Measurements from ENCODE around the gene COG5. TPM values are rescaled to one million over a fixed set of nuclear protein-coding genes. Genes with fewer than 3 reads are reported as not detected.

COG5 gene
- total and polyA plus RNA-seq, 2 of the 4 experiments (the other 2 are of a cell fraction): 18.5 to 27.4 TPM

DNA sequence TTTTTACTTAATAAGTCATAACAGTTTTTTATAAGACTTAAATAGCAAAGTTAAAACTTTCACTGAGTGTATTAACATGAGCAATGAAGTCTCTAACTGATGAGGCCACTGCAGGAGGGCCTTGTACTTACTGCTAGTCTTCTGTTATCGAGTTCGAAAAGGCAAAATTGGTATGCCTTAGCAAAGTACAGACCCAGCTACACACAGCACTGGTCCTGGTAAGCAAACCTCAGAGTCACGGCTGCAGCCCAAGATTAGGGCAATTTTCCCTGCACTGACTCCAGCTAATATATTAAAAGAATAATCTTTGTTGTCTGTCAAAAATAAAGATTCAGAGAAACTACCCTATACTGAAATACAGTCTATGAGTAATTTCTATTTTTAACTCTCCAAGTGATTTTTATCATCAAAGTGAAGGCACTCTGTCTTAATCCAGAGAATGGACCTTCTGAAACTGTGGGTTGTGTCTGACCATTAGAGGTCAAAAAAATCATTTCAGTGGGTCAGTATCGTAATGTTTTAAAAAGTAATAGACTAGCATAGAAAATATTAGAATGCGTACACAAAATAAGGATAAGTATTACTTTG lies 309.2 kb downstream of the COG5 start:
- ChIA-PET POLR2A (ENCODE audit: unreplicated experiment) (no interaction called here), CTCF (no interaction called here)
- Histone ChIP-seq H2BK120ac (ENCODE audit: low read depth, low read length) (no peak overlapping the region), H2BK20ac (ENCODE audit: low read depth, low read length) (no peak overlapping the region), H3K18ac (ENCODE audit: low read depth, low read length) (no peak overlapping the region), H2BK15ac (ENCODE audit: low read depth, low read length) (no peak overlapping the region), H2AK9ac (replicated peaks; ENCODE audit: low read depth, low read length, poor library complexity) (no peak overlapping the region), H3K4ac (ENCODE audit: low read depth, low read length) (no peak overlapping the region), H3K4me3 (ENCODE audit: insufficient read depth, low read depth, low read length) (no peak overlapping the region), H3K4me2 (ENCODE audit: low read depth, low read length) (no peak overlapping the region), H2AK5ac (ENCODE audit: low read depth, low read length) (no peak overlapping the region), H4K20me1 (ENCODE audit: insufficient read depth, low read length) (no peaks in the 10 kb centered on the region; the same call in 1 of the 2 replicates), H3K23ac (ENCODE audit: low read depth, low read length) (no peak overlapping the region), H3K36me3 (ENCODE audit: control insufficient read depth, insufficient read depth, low read length) (no peaks in the 10 kb centered on the region), H3K56ac (ENCODE audit: extremely low read depth, insufficient read depth, low read length) (no peak overlapping the region), H4K8ac (ENCODE audit: low read depth in 2 of 2, low read length in 2 of 2) (no peak overlapping the region), H4K91ac (ENCODE audit: insufficient read depth, low read depth, low read length) (no peak overlapping the region), H3K9me1 (ENCODE audit: insufficient read depth, low read length) (no peaks in the 10 kb centered on the region; the same call in 1 of the 2 replicates), H3K79me1 (ENCODE audit: low read depth in 1 of 2, low read length in 2 of 2) (no peaks in the 10 kb centered on the region), H3K27me3 (ENCODE audit: control insufficient read depth, insufficient read depth, low read length) (no peaks in the 10 kb centered on the region), H3K27ac (ENCODE audit: insufficient read depth, low read length) (no peak overlapping the region), H3K4me1 (ENCODE audit: control insufficient read depth, insufficient read depth, low read length) (no peaks in the 10 kb centered on the region), H4K5ac (ENCODE audit: low read depth, low read length) (no peak overlapping the region), H3K9ac (ENCODE audit: low read depth, low read length) (no peak overlapping the region), H2BK5ac (ENCODE audit: low read depth, low read length, poor library complexity, severe bottlenecking) (no peak overlapping the region), H3K9me3 (ENCODE audit: control insufficient read depth, insufficient read depth, low read length) (no peaks in the 10 kb centered on the region), H2AFZ (replicated peaks; ENCODE audit: low read length, poor library complexity) (no peak overlapping the region), H3K14ac (replicated peaks; ENCODE audit: low read depth, low read length) (no peak overlapping the region)
- ATAC-seq (ENCODE audit: low read depth): no peak
- no TSS peak for BruUV-seq (replicated peaks)
- DNase-seq: no peak
- TF ChIP-seq, protein P1, sequence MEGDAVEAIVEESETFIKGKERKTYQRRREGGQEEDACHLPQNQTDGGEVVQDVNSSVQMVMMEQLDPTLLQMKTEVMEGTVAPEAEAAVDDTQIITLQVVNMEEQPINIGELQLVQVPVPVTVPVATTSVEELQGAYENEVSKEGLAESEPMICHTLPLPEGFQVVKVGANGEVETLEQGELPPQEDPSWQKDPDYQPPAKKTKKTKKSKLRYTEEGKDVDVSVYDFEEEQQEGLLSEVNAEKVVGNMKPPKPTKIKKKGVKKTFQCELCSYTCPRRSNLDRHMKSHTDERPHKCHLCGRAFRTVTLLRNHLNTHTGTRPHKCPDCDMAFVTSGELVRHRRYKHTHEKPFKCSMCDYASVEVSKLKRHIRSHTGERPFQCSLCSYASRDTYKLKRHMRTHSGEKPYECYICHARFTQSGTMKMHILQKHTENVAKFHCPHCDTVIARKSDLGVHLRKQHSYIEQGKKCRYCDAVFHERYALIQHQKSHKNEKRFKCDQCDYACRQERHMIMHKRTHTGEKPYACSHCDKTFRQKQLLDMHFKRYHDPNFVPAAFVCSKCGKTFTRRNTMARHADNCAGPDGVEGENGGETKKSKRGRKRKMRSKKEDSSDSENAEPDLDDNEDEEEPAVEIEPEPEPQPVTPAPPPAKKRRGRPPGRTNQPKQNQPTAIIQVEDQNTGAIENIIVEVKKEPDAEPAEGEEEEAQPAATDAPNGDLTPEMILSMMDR (conservative IDR thresholded peaks at IDR 0.05; ENCODE audit: low read depth, low read length): no peak
- in situ Hi-C loops (cut with MboI; ENCODE audit: low sequenced_read_pairs) (no loop called here), intact Hi-C loops (cut with micrococcal nuclease) (no loop called here), dilution Hi-C loops (cut with HindIII; ENCODE audit: low sequenced_read_pairs, unreplicated experiment) (no loop called here)
- WGBS, 2 experiments (ENCODE audit: extremely low coverage in 2 of 2, insufficient read length in 1 of 2): no CpG with 5 or more reads among the region's 5 CpGs

All from IMR-90 (cell line).